ENCODE data around the gene CYSRT1.

Gene CYSRT1

GRCh38 chr9:137227054-137227852 is 2.3 kb downstream of the CYSRT1 start, which contains the start of gene RNF224 (continued):
- TF ChIP-seq, protein P1, sequence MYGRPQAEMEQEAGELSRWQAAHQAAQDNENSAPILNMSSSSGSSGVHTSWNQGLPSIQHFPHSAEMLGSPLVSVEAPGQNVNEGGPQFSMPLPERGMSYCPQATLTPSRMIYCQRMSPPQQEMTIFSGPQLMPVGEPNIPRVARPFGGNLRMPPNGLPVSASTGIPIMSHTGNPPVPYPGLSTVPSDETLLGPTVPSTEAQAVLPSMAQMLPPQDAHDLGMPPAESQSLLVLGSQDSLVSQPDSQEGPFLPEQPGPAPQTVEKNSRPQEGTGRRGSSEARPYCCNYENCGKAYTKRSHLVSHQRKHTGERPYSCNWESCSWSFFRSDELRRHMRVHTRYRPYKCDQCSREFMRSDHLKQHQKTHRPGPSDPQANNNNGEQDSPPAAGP (tag by site-specific recombination; IDR thresholded peaks at IDR 0.05): peak; percentile 65
- TF ChIP-seq ZNF266 (tag by site-specific recombination; IDR thresholded peaks at IDR 0.05; ENCODE audit: low read depth): no peak
- TF ChIP-seq ZNF544 (tag by site-specific recombination; IDR thresholded peaks at IDR 0.05): no peak
- no peak for TF ChIP-seq ZNF433 (tag by site-specific recombination; IDR thresholded peaks at IDR 0.05; ENCODE audit: low read depth)
- TF ChIP-seq ZNF785 (tag by site-specific recombination; IDR thresholded peaks at IDR 0.05): no peak
- no peak for TF ChIP-seq ZNF837 (tag by site-specific recombination; IDR thresholded peaks at IDR 0.05)
- TF ChIP-seq ZNF292 (tag by site-specific recombination; IDR thresholded peaks at IDR 0.05; ENCODE audit: borderline replicate concordance, low read depth): no peak
- TF ChIP-seq SETDB1 (IDR thresholded peaks at IDR 0.05; ENCODE audit: insufficient read length, low read length): no peak
- TF ChIP-seq ZNF654 (tag by site-specific recombination; IDR thresholded peaks at IDR 0.05; ENCODE audit: low read depth): peak; percentile 74
- TF ChIP-seq ZNF24 (tag by site-specific recombination; IDR thresholded peaks at IDR 0.05): no peak
- TF ChIP-seq ZNF792 (tag by site-specific recombination; IDR thresholded peaks at IDR 0.05): no peak
- TF ChIP-seq ZNF239 (tag by site-specific recombination; IDR thresholded peaks at IDR 0.05): no peak
- no peak for TF ChIP-seq ZNF585B (tag by site-specific recombination; IDR thresholded peaks at IDR 0.05)
- no peak for TF ChIP-seq HOXD13 (CRISPR knock-in tag; IDR thresholded peaks at IDR 0.05; ENCODE audit: borderline replicate concordance)
- TF ChIP-seq ZNF768 (tag by site-specific recombination; IDR thresholded peaks at IDR 0.05): no peak
- no peak for TF ChIP-seq ZNF157 (tag by site-specific recombination; IDR thresholded peaks at IDR 0.05)
- TF ChIP-seq ZNF626 (tag by site-specific recombination; IDR thresholded peaks at IDR 0.05): no peak
- no peak for TF ChIP-seq PRDM1 (tag by site-specific recombination; IDR thresholded peaks at IDR 0.05)
- no peak for TF ChIP-seq ZNF670 (tag by site-specific recombination; IDR thresholded peaks at IDR 0.05; ENCODE audit: low read depth)
- 0 out of 2 replicates have a peak, but pooled peaks have one; percentile 18 for TF ChIP-seq ZNF324 (tag by site-specific recombination; IDR thresholded peaks at IDR 0.05)
- TF ChIP-seq ZNF211 (tag by site-specific recombination; IDR thresholded peaks at IDR 0.05; ENCODE audit: low read depth): no peak
- TF ChIP-seq GLIS2 (tag by site-specific recombination; IDR thresholded peaks at IDR 0.05): peak; percentile 77; the same call in 1 of the 2 replicates

DNA sequence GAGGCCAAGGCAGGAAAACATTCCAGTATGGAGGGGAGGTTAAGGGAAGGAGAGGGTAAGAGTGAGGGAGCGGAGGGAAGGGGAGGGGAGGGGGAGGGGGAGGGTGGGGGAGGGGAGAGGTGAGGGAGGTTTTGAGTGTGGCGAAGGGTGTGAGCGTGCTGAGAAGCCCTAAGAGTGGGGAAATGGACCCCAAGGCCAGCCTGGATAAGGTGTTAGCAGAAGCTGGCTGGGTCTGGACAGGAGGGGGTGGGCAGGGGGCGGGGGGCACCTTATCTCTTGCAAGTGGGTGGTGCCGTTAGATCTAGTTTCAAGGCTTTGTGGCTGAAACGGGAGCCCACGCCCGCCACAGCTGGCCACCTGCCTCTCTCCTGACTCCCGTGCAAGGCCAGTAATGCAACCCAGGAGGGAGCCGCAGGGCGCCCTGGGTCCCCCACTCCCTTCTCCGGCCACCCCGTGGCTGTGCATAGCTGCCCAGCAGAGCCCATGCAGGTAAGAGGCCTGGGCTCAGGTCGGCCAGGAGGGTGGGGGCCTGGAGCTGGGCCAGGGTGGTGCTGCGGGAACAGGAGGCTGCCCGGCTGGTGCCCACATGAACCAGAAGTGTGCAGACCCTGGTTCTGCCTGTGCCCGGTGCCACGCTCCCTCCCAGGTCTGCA is 3.0 kb downstream of the CYSRT1 start:
- POLR2A ChIA-PET: interaction anchor here (0.6 to 17.2 kb wide), 9 partner anchors 13 to 182 kb away, joined by 3 to 304 read pairs (median 5); partner anchors contain the start of genes ANAPC2, NDOR1, NPDC1 and SAPCD2
- Histone ChIP-seq H3K9me3 (ENCODE audit: control insufficient read depth, insufficient read depth, low read depth, low read length) (no peaks in the 10 kb centered on the region), H3K4me1 (ENCODE audit: control insufficient read depth, insufficient read depth, low read length) (peaks cover under 1% of the 10 kb centered on the region), H3K4me3 (ENCODE audit: low read depth, low read length) (no peak overlapping the region), H3K27ac (ENCODE audit: extremely low read depth, low read depth, low read length) (no peak overlapping the region), H3K36me3 (ENCODE audit: control insufficient read depth in 2 of 2, insufficient read depth in 1 of 2, low read length in 2 of 2) (no peaks in the 10 kb centered on the region)
- CTCF ChIA-PET: interaction anchor here (0.6 to 6.7 kb wide), 25 partner anchors 9 to 440 kb away, joined by 3 to 69 read pairs (median 6); partner anchors contain the start of genes ABCA2, ANAPC2, LRRC26 and MAN1B1
- TF ChIP-seq SALL2 (tag by site-specific recombination; IDR thresholded peaks at IDR 0.05; ENCODE audit: borderline replicate concordance): no peak
- peak; percentile 68 for TF ChIP-seq KLF1 (tag by site-specific recombination; IDR thresholded peaks at IDR 0.05)
- no peak for TF ChIP-seq ZNF514 (tag by site-specific recombination; IDR thresholded peaks at IDR 0.05)
- no peak for TF ChIP-seq ZBTB1 (tag by site-specific recombination; IDR thresholded peaks at IDR 0.05)
- no peak for TF ChIP-seq ZNF677 (tag by site-specific recombination; IDR thresholded peaks at IDR 0.05)
- TF ChIP-seq ZNF426 (tag by site-specific recombination; IDR thresholded peaks at IDR 0.05): no peak
- TF ChIP-seq ZNF221 (tag by site-specific recombination; IDR thresholded peaks at IDR 0.05; ENCODE audit: borderline replicate concordance): no peak
- TF ChIP-seq OVOL3 (tag by site-specific recombination; IDR thresholded peaks at IDR 0.05): no peak
- 0 out of 2 replicates have a peak, but pooled peaks have one; percentile 1 for TF ChIP-seq WT1 (tag by site-specific recombination; IDR thresholded peaks at IDR 0.05)
- TF ChIP-seq ZNF768 (tag by site-specific recombination; IDR thresholded peaks at IDR 0.05): no peak
- no peak for TF ChIP-seq ZNF600 (tag by site-specific recombination; IDR thresholded peaks at IDR 0.05)
- TF ChIP-seq ZNF157 (tag by site-specific recombination; IDR thresholded peaks at IDR 0.05): no peak
- TF ChIP-seq ZNF837 (tag by site-specific recombination; IDR thresholded peaks at IDR 0.05): no peak
- no peak for TF ChIP-seq ZNF660 (tag by site-specific recombination; IDR thresholded peaks at IDR 0.05)
- no peak for TF ChIP-seq ZNF654 (tag by site-specific recombination; IDR thresholded peaks at IDR 0.05; ENCODE audit: low read depth)
- TF ChIP-seq, protein P2, sequence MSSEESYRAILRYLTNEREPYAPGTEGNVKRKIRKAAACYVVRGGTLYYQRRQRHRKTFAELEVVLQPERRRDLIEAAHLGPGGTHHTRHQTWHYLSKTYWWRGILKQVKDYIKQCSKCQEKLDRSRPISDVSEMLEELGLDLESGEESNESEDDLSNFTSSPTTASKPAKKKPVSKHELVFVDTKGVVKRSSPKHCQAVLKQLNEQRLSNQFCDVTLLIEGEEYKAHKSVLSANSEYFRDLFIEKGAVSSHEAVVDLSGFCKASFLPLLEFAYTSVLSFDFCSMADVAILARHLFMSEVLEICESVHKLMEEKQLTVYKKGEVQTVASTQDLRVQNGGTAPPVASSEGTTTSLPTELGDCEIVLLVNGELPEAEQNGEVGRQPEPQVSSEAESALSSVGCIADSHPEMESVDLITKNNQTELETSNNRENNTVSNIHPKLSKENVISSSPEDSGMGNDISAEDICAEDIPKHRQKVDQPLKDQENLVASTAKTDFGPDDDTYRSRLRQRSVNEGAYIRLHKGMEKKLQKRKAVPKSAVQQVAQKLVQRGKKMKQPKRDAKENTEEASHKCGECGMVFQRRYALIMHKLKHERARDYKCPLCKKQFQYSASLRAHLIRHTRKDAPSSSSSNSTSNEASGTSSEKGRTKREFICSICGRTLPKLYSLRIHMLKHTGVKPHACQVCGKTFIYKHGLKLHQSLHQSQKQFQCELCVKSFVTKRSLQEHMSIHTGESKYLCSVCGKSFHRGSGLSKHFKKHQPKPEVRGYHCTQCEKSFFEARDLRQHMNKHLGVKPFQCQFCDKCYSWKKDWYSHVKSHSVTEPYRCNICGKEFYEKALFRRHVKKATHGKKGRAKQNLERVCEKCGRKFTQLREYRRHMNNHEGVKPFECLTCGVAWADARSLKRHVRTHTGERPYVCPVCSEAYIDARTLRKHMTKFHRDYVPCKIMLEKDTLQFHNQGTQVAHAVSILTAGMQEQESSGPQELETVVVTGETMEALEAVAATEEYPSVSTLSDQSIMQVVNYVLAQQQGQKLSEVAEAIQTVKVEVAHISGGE (tag by site-specific recombination; conservative IDR thresholded peaks at IDR 0.05; ENCODE audit: low read depth): no peak
